Vagina (tissue), 2 donors: ENCODE measurements around the gene CDK14.

Experiments
- POLR2A ChIP-seq, 2 donors: fragments of 450-650 bp; IDR thresholded peaks; one replicate each; pipeline ENCODE4 v1.6.1; 2017; ENCODE audit warnings: antibody characterized with exemption in 2 of 2, mild to moderate bottlenecking in 2 of 2, moderate library complexity in 2 of 2
- TF ChIP-seq, protein P1 (sequence below), 3 experiments: fragments of 450-650 bp in 2 of 3; fragments of 200-600 bp in 1 of 3; sonication (generic) in 1 of 3; IDR thresholded peaks; one replicate each; pipeline ENCODE4 v1.5.1; 2017 to 2019; ENCODE audit warnings: antibody characterized with exemption in 3 of 3, mild to moderate bottlenecking in 2 of 3, moderate library complexity in 2 of 3

DNA sequence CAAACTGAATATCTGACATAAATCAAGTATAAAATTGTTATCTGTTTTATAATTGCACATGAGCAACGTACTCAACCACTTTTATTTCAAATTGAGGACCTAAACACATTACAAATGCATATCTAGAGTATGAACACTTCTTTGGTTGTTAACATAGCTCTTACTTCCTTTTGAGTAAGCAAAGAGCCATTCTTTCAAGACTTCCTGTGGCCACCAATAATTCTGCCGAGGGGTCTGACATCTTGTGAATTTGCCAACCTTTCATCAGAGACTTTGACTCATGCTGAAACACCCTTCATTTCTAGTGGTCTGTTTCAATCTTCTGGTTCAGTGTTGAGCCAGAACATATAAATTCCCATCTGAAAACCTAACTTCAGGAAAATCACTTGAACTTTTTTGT, 59.4 kb downstream of the CDK14 start:
- TF ChIP-seq, protein P1, sequence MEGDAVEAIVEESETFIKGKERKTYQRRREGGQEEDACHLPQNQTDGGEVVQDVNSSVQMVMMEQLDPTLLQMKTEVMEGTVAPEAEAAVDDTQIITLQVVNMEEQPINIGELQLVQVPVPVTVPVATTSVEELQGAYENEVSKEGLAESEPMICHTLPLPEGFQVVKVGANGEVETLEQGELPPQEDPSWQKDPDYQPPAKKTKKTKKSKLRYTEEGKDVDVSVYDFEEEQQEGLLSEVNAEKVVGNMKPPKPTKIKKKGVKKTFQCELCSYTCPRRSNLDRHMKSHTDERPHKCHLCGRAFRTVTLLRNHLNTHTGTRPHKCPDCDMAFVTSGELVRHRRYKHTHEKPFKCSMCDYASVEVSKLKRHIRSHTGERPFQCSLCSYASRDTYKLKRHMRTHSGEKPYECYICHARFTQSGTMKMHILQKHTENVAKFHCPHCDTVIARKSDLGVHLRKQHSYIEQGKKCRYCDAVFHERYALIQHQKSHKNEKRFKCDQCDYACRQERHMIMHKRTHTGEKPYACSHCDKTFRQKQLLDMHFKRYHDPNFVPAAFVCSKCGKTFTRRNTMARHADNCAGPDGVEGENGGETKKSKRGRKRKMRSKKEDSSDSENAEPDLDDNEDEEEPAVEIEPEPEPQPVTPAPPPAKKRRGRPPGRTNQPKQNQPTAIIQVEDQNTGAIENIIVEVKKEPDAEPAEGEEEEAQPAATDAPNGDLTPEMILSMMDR (IDR thresholded peaks at IDR 0.05), result no peak
- no peak for TF ChIP-seq POLR2A (IDR thresholded peaks at IDR 0.05)
